BLaER1 treated with 17β-estradiol and CSF1 and Interleukin-3, amounts not matched to agents 10 nM and 100 nM (cell line): Measurements from ENCODE around the gene URAD.
"Not testable (repeated sequence)": the region's sequence is repeated elsewhere in the genome, so short reads cannot be mapped to it uniquely, and the experiment has no call there.

Experiments
- H3K27ac ChIP-seq, 11 experiments: shearing (Covaris generic); formaldehyde crosslinking; 2 replicates each; pipeline ENCODE4 v1.8.1; 2022
- H3K27me3 ChIP-seq, 11 experiments: shearing (Covaris generic); formaldehyde crosslinking; 2 replicates each; pipeline ENCODE4 v1.8.1; 2022
- H3K36me3 ChIP-seq, 11 experiments: shearing (Covaris generic); formaldehyde crosslinking; 2 replicates each; pipeline ENCODE4 v1.8.1; 2022
- H3K4me1 ChIP-seq, 10 experiments: shearing (Covaris generic); formaldehyde crosslinking; 2 replicates each; pipeline ENCODE4 v1.8.1; 2022
- H3K4me2 ChIP-seq, 11 experiments: shearing (Covaris generic); formaldehyde crosslinking; 2 replicates each; pipeline ENCODE4 v1.8.1; 2022
- H3K4me3 ChIP-seq, 10 experiments: shearing (Covaris generic); formaldehyde crosslinking; 2 replicates each; pipeline ENCODE4 v1.8.1; 2022
- H3K9ac ChIP-seq, 11 experiments: shearing (Covaris generic); formaldehyde crosslinking; 2 replicates each; pipeline ENCODE4 v1.8.1; 2022
- H3K9me3 ChIP-seq, 11 experiments: shearing (Covaris generic); formaldehyde crosslinking; replicated peaks in 1 of 11; 2 replicates each; pipeline ENCODE4 v1.8.1; 2022
- H4K20me1 ChIP-seq, 11 experiments: shearing (Covaris generic); formaldehyde crosslinking; 2 replicates each; pipeline ENCODE4 v1.8.1; 2022
- Cebpa-rat ChIP-seq, 11 experiments: shearing (Covaris generic); IDR thresholded peaks; 2 replicates each; pipeline ENCODE4 v1.8.1; 2022

The URAD gene, protein sequence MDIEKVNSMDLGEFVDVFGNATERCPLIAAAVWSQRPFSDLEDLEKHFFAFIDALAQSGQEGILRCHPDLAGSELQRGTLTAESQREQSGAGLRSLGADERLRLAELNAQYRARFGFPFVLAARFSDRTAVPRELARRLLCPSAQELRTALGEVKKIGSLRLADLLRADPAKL

DNA sequence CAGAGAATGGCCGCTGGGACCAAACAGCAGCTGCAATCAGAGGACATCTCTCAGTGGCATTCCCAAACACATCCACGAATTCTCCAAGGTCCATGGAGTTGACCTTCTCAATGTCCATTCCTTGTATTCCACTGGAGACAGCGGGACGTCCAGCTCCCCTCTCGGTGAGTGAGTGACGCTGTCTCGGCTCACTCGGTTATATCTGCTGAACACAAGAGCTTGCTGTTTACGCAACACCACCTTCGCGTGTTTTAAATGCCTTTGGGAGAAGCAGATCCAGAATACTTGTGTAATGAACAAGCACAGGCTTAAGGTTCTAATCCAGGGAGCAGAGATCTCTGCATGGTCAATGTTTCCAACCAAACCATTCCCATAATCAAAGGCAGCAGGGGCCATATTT is at the start of gene URAD:
Gene URAD, minus strand, starts transcription at position 174 of the 400 bp plus-strand sequence. Its CDS starts 56 bp downstream, at position 118.
- Histone ChIP-seq H3K27me3 (no peaks in the 10 kb centered on the region), H3K4me2 (no peak within 1 kb of the TSS), H4K20me1 (no peaks in the 10 kb centered on the region; a peak in 1 of 22 replicates), H3K9me3 (no peaks in the 10 kb centered on the region), H3K9ac (no peak within 1 kb of the TSS), H3K27ac (no peak within 1 kb of the TSS), H3K4me3 (no peak within 1 kb of the TSS), H3K36me3 (no peaks in the 10 kb centered on the region), H3K4me1 (peaks cover 0 to 6% (median 0%) of the 10 kb centered on the region in 10 experiments; a peak in 3 of 20 replicates)
- TF ChIP-seq Cebpa-rat (IDR thresholded peaks at IDR 0.05) = 0 out of 22 replicates have a peak, but pooled peaks of 1 of the 11 experiments have one; percentile 15

DNA sequence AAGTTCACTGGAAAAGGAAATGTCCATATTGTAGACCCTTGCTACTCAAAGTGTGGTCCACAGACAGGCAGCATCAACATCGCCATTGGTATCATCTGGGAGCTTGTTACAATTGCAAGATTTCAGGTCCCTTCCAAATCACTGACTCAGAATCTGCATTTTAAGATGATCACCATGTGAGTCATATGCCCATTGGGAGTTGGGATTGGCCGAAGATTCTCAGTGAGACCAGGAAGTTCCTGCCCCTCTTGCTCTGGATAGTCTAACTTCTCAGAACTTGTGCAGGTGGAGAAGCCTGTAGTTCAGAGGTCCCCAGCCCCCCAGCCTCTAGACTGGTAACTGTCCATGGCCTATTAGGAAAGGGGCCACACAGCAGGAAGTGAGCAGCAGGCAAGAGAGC is 48.9 kb upstream of the URAD start:
- Histone ChIP-seq H3K9me3 (peaks cover 0 to 15% (median 5%) of the 10 kb centered on the region in 11 experiments; a peak in 8 of 22 replicates), H3K27ac (no peak overlapping the region), H3K27me3 (no peaks in the 10 kb centered on the region), H4K20me1 (no peaks in the 10 kb centered on the region), H3K4me2 (peak overlapping the region; percentile 8 to 70 (median 38); a peak in 20 of 22 replicates), H3K4me1 (peaks cover 17 to 38% (median 24%) of the 10 kb centered on the region in 10 experiments), H3K4me3 (no peak overlapping the region), H3K9ac (no peak overlapping the region), H3K36me3 (0 out of 22 replicates have a peak, but pooled peaks cover 0 to 4% (median 0%) of the 10 kb centered on the region in 11 experiments)
- TF ChIP-seq Cebpa-rat (IDR thresholded peaks at IDR 0.05) = no peak

DNA sequence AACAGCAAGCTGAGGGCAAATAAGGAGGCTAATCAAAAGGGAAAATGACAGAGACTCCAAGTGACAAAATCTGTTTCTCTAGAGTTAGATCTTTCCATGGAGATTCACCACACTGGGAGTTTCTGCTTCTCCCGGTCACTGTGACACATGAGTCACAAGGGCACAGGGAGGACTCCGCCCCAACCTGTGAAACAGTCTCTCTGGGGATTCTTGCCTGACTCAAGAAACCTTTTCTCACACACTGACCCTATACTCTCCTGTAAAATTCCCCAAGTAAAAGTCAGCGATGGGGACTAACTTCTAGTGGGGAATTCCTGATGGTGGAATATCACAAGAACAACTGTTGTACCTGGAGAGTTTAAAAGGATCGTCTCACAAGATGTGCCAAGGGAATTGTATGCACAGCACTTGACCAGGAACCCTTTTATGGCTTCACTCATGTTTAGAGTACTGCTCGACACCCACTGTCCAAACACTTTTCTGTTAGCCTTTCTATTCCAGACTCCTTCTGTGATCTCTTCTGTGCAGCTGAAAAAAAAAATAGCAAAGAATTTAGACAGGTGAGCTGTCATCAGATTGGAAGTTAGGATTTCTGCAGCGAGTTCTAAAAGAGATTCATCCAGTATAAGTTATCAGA is 46.8 kb upstream of the URAD start:
- H3K36me3 ChIP-seq = 0 out of 22 replicates have a peak, but pooled peaks cover 0 to 4% (median 0%) of the 10 kb centered on the region in 11 experiments
- H3K4me3 ChIP-seq = no peak overlapping the region
- no peak overlapping the region for H3K27ac ChIP-seq
- H3K4me1 ChIP-seq = peaks cover 8 to 42% (median 23%) of the 10 kb centered on the region in 10 experiments
- H3K27me3 ChIP-seq = no peaks in the 10 kb centered on the region
- no peak overlapping the region for H3K4me2 ChIP-seq
- H3K9ac ChIP-seq = no peak overlapping the region
- H3K9me3 ChIP-seq = peaks cover 0 to 20% (median 5%) of the 10 kb centered on the region in 11 experiments; a peak in 9 of 22 replicates
- H4K20me1 ChIP-seq = no peaks in the 10 kb centered on the region
- no peak for TF ChIP-seq Cebpa-rat (IDR thresholded peaks at IDR 0.05)

DNA sequence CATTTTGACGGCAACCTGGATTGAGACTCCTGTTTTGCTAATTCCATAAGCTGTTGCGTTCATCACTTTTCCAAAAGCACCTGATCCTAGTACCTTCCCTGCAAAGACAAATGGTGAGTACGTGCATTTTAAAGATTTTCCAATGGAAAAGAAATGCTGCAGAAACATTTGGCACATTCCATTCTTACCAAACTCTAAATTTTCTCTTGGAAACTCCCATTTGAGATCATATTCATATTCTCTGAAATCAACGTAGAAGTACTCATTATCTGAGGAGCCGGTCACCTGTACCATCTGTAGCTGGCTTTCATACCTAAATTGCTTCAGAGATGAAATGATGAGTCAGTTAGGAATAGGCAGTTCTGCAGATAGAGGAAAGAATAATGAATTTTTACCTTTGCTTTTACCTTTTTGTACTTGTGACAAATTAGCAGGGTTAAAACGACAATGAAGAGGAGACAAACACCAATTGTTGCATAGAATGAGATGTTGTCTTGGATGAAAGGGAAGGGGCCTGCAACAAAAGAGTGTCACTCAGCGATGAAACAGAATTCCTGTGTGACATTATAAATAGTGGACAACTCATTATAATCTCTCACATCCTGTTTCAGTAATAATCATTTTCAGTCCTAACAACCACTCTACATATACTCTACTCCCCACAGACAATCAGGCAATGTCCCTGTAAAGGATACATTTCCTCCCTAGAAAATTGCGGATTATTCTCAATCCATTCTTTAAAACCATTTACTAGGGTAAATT is 45.6 kb upstream of the URAD start:
- no peak for TF ChIP-seq Cebpa-rat (IDR thresholded peaks at IDR 0.05)
- Histone ChIP-seq H3K4me3 (no peak overlapping the region), H3K36me3 (0 out of 22 replicates have a peak, but pooled peaks cover 0 to 4% (median 0%) of the 10 kb centered on the region in 11 experiments), H3K4me1 (peaks cover 8 to 42% (median 23%) of the 10 kb centered on the region in 10 experiments), H3K27ac (no peak overlapping the region), H3K9ac (no peak overlapping the region), H3K4me2 (no peak overlapping the region), H3K9me3 (peaks cover 0 to 14% (median 5%) of the 10 kb centered on the region in 11 experiments; a peak in 9 of 22 replicates), H3K27me3 (no peaks in the 10 kb centered on the region), H4K20me1 (no peaks in the 10 kb centered on the region)

DNA sequence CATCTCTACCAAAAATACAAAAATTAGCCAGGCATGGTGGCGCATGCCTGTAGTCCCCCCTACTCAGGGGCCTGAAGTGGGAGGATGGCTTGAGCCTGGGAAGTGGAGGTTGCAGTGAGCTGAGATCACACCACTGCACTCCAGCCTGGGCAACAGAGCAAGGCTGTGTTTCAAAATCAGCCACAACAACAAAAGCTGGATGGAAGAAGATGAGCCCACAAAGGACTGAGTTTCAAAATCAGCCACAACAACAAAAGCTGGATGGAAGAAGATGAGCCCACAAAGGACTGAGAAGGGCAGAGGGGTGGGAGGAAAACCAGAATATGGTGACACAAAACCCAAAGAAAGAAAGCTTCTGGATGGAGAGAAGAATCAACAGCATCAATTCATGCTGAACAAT is 43.9 kb upstream of the URAD start:
- not testable (repeated sequence) for H4K20me1 ChIP-seq, H3K36me3 ChIP-seq, H3K9me3 ChIP-seq, H3K27me3 ChIP-seq, H3K4me3 ChIP-seq, H3K9ac ChIP-seq
- Histone ChIP-seq H3K27ac (peak overlapping the region in 1 of 11 experiments; percentile 30; a peak in 2 of 22 replicates), H3K4me2 (peak overlapping the region in 7 of 11 experiments; percentile 10 to 75 (median 58); a peak in 13 of 22 replicates), H3K4me1 (peaks cover 4 to 39% (median 18%) of the 10 kb centered on the region in 10 experiments)

DNA sequence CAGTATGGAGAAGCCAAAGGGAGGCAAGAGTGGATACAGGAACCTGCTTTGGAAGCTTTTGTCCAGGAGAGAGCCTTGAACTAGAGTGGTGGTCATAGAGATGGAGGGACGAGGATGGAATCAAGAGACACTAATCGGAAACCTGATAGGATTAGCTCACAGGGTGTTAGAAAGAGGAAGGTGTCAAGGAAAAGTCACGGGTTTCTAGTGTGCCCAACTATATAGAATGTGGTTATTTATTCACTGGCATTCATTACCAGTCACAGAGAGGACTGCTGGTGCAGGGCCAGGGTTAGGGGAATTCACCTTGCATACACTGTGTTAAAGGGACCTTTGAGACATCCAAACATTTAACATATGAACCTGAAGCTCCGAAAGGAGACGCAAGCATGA is 43.4 kb upstream of the URAD start:
- H3K4me3 ChIP-seq = no peak overlapping the region
- H4K20me1 ChIP-seq = no peaks in the 10 kb centered on the region
- no peak overlapping the region for H3K9ac ChIP-seq
- H3K27me3 ChIP-seq = no peaks in the 10 kb centered on the region
- H3K4me1 ChIP-seq = peaks cover 0 to 35% (median 14%) of the 10 kb centered on the region in 10 experiments; a peak in 11 of 20 replicates
- H3K9me3 ChIP-seq = peaks cover 0 to 6% (median 0%) of the 10 kb centered on the region in 11 experiments; a peak in 3 of 22 replicates
- H3K4me2 ChIP-seq = peak overlapping the region in 7 of 11 experiments; percentile 13 to 75 (median 58); a peak in 11 of 22 replicates
- H3K36me3 ChIP-seq = 0 out of 22 replicates have a peak, but pooled peaks cover 0 to 4% (median 0%) of the 10 kb centered on the region in 11 experiments
- peak overlapping the region in 4 of 11 experiments; percentile 15 to 41 (median 34); a peak in 7 of 22 replicates for H3K27ac ChIP-seq
- TF ChIP-seq Cebpa-rat (IDR thresholded peaks at IDR 0.05) = no peak

DNA sequence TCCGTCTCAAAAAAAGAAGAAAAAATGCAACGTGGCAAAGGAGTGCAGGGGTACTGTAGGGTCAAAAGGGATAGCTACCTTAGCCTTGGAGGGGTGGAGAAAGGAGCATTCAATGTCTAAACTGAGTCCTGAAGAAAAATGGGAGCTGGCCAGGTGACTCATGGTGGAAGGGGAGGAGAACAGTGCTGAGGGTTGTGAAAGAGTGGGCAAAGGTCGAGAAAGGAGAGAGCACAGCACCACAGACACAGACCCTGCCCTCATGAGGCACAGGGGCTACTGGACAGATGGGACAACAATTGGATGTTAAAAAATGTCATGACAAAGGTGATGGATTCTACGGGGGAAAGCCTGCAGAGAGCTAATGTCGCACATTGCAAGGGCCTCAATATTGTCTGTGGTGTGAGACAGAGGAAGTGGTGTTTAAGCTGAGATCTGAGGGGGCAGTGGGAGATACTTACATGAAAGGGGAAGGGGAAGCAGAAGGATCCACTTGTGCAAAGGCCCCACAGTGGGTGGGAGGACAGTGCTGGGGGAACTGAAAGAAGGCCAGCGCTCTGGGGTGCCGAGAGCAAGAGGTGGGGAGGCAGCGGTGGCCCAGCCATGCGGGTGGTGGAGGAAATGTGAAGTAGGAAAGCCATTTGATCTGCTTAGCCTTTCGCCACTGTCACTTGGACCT is 42.9 kb upstream of the URAD start:
- Histone ChIP-seq H4K20me1 (no peaks in the 10 kb centered on the region), H3K4me2 (peak overlapping the region in 7 of 11 experiments; percentile 13 to 75 (median 58); a peak in 12 of 22 replicates), H3K4me1 (peaks cover 0 to 35% (median 14%) of the 10 kb centered on the region in 10 experiments; a peak in 11 of 20 replicates), H3K4me3 (no peak overlapping the region), H3K9me3 (peaks cover 0 to 6% (median 0%) of the 10 kb centered on the region in 11 experiments; a peak in 3 of 22 replicates), H3K36me3 (0 out of 22 replicates have a peak, but pooled peaks cover 0 to 4% (median 0%) of the 10 kb centered on the region in 11 experiments), H3K9ac (no peak overlapping the region), H3K27me3 (no peaks in the 10 kb centered on the region), H3K27ac (peak overlapping the region in 4 of 11 experiments; percentile 15 to 41 (median 34); a peak in 7 of 22 replicates)
- TF ChIP-seq Cebpa-rat (IDR thresholded peaks at IDR 0.05) = no peak

DNA sequence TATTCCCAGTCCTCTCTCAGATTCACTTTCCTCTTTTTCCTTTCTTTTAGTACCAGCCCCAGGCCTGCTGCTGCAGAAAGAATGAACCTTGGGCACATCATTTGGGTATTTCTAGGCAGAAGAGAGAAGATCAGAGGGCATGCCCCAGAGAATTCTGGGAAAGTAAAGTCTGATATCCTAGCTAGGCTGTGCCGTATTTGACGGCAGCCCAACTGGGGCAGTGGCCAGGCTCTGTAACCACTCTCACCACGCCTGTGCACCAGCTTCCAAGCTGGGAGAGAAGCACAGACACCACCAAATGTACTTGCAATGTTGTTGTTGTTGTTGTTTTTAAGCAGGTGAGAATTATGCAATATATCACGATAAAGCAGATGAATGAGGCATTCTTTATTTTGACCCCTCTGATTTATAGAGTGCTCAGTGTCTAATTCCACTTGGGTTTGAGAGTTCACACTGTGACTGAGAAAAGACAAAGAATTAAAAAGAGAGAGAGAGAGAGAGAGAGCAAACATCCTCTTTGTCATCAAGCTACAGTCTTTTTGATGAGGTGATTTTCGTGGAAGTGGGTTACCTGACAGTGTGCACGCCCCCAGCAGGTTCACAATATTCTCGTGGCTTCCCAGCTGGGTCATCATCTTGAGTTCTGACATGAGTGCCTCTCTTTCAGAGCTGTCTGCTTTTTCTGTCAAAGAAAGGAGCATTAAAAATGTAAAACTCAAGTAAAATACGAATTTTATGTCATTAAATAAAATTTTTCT is 39.3 kb upstream of the URAD start:
- Histone ChIP-seq H3K36me3 (no peaks in the 10 kb centered on the region), H3K9me3 (peaks cover 0 to 6% (median 0%) of the 10 kb centered on the region in 11 experiments; a peak in 3 of 22 replicates), H3K4me2 (no peak overlapping the region), H3K9ac (no peak overlapping the region), H3K27ac (no peak overlapping the region), H4K20me1 (no peaks in the 10 kb centered on the region), H3K27me3 (no peaks in the 10 kb centered on the region), H3K4me1 (peaks cover 0 to 25% (median 14%) of the 10 kb centered on the region in 10 experiments; a peak in 13 of 20 replicates), H3K4me3 (no peak overlapping the region)
- TF ChIP-seq Cebpa-rat (IDR thresholded peaks at IDR 0.05) = no peak
